ENCODE data around the gene SLC18B1.
"Not testable (repeated sequence)": the region's sequence is repeated elsewhere in the genome, so short reads cannot be mapped to it uniquely, and the experiment has no call there.

The SLC18B1 gene

DNA sequence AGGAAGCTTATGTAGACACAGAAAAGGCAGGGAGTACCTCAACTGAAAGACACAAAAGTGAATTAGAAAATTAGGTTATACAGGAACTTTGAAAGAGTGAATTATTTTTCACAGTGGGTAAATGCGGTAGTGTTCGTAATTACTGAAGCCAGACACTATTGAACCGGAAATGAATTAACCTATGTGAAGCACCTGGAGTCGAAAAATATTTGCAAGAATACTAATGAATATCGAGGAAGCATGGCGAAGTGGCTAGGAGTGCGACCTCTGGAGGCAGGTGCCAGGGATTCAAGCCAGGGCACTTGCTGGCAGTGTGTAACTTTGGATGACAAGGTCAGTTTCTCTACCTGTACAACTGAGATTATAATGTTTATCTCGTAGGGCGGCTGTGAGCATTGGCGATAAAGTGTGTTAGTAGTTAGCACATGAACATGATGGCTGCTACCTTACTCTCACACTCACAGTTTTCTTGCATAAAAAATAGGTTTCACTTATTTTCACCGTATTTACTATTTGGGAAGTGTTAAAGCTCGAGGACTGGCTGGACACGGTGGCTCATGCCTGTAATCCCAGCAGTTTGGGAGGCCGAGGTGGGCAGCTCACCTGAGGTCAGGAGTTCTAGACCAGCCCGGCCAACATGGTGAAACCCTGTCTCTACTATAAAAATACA is 567 bp upstream of the SLC18B1 start:
- DNase-seq (ENCODE audit: low spot score): peak; percentile 87

DNA sequence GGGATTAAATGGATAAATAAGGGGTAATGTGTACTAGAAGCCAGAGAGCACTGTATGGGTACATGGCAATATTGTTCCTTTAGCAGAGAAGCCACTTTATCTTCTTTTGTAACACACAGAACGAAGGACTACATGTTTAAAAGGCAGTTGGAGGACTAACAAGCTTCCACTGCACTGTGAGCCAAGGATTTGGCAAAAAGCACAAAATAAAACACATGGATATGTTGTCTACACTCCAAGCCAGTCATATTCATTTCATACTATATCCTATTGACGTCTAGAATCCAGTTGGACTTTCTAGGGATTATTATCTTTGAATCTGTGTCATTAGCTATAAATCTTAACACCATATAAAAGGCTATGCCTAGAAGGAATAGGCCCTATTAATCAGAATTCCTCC is 3.0 kb downstream of the SLC18B1 start:
- no peak for DNase-seq (ENCODE audit: low spot score)

DNA sequence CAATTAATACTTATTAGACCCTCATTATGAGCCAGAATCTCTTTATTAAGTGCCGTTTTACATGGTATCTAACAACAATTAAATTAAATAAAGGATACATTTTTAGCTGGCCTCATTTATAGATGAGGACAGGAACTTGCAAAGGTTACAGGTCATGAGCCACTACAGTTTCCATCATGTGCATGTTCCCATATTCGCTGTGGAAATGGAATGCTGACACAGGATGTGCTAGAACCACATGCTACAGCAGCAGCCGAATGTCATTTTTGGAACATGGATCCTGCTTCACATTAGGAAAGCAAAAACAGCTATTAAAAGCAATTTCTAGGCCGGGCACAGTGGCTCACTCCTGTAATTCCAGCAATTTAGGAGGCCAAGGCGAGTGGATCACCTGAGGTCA is 5.9 kb downstream of the SLC18B1 start:
- no peak for DNase-seq (ENCODE audit: low spot score)

DNA sequence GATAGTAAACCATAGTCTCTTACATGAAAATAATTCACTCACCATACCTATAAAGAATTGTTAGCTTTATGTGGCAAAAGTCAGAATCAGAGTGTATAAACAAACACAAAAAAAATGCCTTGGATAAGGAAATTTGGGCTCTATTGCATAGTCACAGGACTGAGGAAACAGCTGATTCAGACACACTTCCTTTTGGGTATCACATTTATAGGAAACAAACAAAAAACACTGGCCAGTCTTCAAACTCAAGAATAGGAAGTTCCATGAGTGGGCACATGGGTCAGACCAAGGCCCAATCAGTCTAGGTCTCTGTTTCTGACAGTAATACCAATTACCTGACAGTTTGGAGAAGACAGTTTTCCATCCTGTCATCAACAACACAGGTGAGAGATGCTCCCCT is 8.0 kb downstream of the SLC18B1 start:
- DNase-seq (ENCODE audit: low spot score): no peak

DNA sequence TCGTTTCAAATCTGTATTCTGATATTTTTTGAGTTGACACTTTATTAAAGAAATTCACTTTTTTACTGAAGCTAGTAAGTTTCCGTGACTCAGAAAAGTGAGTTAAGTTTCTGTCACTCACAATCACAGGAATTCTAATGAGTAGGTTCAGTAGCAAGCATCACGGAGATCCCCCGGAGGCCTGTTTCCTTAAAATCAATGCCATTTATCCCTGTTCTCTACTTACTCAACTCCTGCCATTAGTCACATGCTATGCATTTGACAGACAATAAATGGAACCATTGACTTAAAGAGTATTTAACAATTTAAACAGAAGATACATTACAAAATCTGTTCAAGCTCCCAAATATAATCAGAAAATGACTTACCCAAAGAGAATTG is 9.1 kb downstream of the SLC18B1 start:
- DNase-seq (ENCODE audit: low spot score): no peak

DNA sequence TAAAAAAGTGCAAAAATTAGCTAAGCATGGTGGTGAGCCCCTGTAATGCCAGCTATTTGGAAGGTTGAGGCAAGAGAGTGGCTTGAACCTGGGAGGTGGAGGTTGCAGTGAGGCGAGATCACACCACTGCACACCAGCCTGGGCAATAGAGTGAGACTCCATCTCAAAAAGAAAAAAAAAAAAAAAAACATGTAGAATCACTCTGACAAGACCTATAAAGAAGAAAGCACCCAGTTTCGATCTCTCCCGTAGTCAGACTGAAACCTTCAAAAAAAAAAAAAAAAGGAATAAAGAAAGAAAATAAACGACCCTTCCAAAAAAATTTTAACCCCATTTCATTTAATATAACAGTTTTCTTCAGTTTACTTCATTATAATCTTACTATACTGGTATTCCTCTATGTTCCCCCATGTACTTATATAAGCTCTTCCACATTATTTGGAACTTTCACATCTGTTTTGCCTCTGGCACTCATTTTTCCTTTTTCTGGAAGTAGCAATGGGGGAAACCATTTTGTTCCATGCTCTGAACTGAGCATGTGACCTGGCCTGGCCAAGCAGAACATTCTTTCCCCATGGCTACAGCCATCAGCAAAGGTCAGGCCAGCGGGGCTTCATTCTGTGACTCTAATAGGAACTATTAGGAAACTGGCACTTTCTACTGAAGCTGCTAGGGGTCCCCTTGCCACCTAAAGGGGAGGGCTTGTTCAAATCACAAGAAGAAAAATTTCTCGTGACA is 9.6 kb downstream of the SLC18B1 start:
- no peak for DNase-seq (ENCODE audit: low spot score)

DNA sequence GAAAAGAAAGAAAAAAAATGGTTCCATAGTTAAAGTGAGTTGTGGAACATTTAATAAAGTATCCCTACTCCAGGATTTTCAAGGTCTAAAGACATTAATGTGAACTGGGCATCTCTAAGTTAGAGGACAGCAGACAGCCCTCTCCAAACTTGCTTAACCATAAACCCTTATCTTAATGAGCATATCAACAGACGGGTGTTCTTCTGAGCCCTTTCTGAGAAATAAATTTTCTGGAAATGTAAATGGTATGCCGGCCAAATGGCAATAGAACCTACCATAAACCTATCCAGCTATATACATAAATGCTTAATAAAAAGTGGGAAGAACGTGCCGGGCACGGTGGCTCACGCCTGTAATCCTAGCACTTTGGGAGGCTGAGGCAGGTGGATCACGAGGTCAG is 12.5 kb downstream of the SLC18B1 start:
- DNase-seq (ENCODE audit: low spot score): no peak

DNA sequence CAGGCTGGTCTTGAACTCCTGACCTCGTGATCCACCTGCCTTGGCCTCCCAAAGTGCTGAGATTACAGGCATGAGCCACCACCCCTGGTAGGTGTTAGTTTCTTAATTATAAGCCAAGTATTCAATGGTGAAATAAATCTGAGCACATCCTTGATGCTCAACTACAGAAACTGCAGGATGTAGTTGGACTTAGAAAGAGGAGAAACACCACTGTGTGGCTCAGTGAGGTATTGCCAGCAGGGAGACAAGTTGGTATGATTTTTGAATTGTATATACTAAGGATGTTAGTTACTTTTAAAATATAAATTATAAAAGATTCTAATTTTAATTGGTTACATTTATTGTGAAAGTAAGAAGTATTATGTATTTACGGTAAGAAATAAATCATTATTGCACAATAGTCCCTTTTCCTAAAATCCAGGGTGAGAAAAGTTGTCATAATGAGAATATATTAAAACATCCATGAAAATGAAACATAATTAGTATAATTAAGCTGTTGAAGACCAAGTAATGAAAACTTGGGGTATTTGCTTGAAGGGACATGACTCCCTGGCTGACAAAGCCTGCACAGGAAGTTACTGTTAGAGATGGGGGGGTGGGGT is 17.6 kb downstream of the SLC18B1 start:
- no peak for DNase-seq (ENCODE audit: low spot score)

DNA sequence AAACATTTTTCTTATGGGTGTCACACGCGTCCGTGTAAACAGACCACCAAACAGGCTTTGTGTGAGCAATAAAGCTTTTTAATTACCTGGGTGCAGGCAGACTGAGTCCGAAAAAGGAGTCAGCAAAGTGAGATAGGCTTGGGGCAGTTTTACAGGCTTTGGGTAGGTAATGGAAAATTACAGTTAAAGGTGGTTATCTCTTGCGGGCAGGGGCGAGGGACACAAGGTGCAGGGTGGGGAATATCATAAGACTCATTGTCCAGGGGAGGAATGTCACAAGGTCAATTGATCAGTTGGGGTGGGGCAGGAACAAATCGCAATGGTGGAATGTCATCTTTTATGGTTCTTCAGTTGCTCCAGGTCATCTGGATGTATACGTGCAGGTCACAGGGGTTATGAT is 20.6 kb downstream of the SLC18B1 start:
- DNase-seq (ENCODE audit: low spot score): not testable (repeated sequence)

DNA sequence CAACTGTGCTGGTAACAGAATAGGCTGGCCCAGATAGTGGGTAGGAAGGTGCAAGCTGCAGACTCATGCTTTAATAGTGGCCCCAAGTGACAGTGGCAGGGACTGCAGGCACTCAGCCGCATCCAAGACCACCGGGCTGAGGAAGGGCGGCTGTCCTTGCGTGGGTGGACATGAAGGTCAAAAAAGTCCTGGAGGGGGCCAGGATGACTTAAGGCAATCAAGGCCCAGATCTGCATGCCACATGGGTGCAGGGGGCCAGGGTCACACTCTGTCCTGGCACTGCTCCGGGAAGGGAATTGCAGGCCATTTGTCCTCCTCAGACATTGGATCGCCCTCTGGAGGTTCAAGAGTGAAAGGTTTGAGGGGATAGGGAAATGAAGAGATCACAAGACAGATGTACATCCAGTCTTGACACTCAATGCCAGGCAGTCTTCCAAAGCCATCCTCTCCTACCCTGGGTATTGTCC is 30.4 kb downstream of the SLC18B1 start:
- DNase-seq (ENCODE audit: low spot score): peak; percentile 11

DNA sequence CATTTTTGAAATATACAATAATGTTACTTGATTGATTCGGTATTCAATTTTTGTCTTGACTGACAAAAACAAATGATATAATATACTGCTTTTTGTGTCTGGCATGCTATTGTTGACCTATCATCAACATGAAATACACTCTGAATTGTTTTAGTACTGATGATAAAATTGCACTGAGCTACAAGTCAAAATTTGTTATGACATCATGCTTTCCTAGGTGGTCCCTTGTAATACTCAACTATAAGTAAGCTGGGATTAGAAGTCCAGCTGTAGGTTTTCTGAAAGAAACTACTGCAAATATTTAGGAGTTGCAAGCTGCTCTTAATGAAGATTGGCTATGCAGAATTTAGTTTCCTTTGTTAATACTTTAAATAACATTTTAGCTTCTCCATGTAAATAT is 32.9 kb downstream of the SLC18B1 start:
- DNase-seq (ENCODE audit: low spot score): no peak

DNA sequence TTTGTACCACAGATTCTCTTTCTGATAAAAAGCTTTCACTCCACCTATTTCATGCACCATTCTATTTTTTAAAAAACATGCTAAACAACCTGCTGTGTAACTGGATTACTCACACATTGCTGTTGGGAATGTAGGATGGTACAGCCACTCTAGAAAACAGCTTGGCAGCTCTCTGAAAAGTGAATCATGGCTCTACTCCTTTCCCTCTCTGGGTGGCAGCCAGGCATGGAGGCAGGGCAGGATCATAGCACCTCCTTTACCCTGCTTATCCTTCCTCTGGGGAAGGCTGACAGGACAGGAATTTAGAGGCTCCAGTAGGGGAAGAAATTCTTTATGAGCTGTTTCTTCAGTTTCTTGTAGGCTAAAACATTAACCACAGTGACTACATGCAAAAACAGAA is 34.1 kb downstream of the SLC18B1 start:
- peak; percentile 27 for DNase-seq (ENCODE audit: low spot score)

DNA sequence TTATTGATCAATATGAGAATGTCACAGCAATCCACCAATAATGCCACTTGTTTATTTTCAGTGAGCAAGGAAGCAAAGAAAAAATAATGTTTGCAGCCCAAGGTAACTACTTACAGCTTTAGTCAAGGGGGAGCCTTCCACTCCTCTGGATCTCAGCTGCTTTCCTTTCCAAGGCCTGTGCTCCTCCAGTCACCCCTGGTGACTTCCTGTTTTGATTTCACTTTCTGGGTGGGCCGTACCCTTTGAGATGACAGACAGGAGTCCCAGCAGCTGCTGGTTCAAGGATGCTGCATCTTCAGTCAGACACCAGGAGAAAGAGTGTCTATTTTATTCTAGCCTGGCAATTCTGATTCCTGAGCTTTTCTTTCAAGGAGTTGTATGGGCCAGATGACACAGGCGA is 35.2 kb downstream of the SLC18B1 start:
- DNase-seq (ENCODE audit: low spot score): no peak

DNA sequence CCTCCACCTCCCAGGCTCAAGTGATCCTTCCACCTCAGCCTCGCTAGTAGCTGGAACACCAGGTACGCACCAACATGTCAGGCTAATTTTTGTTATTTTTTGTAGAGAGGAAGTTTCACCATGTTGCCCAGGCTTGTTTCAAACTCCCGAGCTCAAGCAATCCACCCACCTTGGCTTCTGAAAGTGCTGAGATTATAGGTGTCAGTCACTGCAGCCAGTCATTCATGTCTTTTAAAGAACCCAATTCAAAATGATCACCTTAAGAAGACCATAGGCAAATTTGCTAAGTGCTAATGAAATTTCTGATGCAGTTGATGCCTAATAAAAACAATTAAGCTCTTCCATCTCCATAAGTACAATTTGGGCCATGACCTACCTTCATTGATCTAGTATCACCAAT is 38.2 kb downstream of the SLC18B1 start:
- DNase-seq (ENCODE audit: low spot score): no peak

DNA sequence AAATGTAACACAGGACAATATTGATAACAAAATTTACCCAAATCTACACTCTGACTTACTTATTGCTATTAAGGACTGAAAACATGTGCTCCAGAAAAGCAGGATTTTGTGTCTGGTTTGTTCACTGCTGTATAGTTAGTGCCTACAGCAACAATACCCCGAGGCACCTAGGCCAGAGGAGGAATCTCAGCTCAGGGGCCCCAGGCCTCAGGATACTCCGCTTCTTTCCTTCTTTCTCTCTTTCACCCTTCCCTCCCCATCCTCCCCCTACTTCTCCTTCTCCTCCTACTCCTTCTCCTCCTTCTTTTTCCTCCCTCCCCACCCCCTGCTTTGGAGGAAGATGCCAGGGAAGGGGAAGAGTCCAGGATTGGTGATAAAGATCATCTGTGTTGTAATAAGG is 39.7 kb downstream of the SLC18B1 start:
- DNase-seq (ENCODE audit: low spot score): no peak

DNA sequence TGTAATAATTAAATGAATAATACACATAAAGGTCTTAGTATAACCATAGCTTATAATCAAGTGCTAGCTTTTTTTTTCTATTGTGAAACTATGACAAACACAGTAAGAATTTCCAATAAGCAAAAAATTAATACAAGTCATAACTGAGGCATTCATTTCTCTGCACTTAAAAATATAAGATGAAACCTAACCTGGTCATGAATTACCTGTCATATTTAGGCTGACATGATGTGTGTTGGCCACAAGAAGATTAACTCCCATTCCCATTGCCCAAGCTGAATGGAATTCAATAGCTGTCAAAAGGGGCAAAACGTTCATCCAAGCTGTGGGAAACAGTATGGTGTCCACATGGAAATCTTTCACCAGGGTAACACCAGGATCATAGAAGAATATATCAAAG is 46.2 kb downstream of the SLC18B1 start:
- DNase-seq (ENCODE audit: low spot score): no peak

DNA sequence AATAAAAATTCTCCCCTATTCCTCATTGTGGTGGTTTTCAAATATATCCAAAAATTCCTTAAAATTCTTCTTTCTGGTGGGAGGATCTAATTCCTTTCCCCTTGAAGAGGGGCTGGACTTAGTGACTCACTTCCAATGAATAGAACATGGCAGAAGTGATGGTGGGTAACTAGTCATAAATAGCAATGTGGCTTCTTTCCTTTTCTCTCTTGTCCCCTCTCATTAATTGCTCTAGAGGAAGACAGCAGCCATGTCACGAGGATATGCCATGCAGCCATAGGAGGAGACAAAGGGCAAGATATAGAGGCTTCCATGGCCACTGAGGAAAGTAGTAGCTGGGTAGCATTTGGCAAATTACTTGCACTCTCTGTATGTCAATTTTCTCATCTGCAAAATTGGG is 46.6 kb downstream of the SLC18B1 start:
- DNase-seq (ENCODE audit: low spot score): no peak

DNA sequence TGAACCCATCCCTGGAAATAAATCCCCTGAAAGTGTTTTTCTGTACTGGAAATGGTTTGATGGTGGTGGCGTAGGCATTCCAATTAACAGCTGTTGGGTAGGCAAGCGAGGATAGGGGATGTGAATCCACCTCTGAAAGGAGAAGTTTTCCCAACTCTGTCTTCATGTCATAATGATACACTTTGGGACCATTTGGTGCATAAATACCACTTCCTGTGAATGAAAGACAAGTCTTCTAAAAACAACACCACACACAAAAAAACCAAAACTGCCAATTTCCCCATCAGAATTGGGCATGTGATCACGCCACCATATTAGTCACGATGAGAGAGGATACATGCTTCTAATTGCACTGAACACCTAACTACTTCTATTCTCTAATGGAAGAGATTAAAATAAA is 47.1 kb downstream of the SLC18B1 start:
- no peak for DNase-seq (ENCODE audit: low spot score)

DNA sequence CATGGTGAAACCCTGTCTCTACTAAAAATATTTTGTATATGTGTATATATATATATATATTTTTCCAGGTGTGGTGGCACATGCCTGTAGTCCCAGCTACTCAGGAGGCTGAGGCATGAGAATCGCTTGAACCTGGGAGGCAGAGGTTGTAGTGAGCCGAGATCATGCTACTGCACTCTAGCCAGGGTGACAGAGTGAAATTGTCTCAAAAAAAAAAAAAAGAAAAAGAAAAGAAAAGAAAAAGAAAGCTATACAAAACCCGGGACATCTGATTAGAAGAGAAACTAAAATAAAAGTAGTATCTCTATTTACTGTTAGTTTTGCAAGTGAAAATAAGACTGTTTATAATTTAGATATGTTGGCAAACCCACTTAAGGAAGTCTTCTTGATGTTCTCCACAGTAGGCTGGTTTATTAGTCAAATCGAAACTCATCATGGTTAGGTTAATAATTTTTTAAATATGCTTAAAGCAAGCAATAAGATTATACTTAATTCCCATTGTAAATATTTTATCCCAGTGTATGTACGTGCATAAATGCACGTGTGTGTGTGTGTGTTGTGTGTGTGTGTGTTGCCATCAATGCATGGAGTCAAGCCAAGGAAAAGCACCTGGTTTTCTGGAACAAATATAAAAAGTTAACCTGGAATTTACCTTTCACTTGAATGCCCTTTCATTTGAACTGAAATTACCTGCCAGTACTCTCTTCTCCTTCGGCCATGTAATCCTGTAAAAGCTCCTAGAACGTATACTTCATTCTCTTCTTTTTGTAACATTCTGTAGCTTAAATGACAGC is 47.8 kb downstream of the SLC18B1 start:
- DNase-seq (ENCODE audit: low spot score): no peak

DNA sequence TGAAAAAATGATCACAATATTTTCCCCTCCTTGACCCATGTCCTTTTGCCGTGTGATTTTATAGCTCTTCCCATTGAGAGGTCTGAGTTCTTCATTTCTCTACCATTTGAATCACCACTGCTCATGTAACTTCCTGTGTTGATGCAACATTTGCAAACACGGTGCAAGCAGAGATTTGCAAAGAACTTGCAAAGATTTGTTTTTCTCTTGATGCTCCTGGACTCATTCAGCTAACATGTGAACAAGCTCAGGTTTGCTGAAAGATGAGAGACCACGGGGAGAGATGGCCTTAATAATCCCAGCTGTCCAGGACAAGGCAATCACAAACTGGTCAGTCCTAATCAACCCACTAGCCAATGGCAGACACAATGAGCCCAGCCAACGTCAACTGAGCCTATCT is 49.3 kb downstream of the SLC18B1 start:
- no peak for DNase-seq (ENCODE audit: low spot score)

DNA sequence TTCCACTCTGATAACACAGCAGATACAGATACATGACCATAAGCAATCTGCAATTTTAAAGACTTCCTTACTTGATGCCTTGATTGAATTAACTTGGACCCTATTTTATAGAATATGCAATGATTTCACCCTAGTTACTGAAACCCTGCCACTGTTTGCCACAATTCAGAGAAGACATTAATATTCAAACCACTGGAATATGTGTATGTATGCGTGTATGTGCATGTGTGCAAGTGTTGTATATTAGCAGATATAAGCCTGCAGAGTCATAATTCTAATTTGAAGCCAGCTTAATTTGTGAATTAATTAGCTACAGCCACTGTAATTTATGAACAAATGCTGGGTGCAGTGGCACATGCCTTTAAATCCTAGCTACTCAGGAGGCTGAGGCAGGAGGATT is 50.0 kb downstream of the SLC18B1 start:
- no peak for DNase-seq (ENCODE audit: low spot score)

DNA sequence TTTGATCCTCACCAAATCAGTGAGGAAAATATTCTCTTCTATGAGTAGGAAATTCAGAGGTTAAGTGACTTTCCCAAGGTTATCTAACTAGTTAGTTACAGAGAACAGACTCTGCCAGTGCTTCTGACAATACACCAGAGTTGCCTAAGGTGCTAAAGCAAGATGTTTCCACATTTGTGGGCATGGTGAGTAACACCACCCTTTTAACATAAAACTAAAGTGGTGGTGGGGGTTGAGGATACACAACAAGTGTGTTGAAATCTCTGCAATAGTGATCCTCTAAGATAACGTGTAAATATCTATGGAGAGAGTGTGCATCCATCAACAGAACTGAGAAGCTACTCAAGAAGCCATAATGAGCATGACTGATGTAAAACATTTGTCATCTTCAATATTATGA is 52.4 kb downstream of the SLC18B1 start:
- no peak for DNase-seq (ENCODE audit: low spot score)

DNA sequence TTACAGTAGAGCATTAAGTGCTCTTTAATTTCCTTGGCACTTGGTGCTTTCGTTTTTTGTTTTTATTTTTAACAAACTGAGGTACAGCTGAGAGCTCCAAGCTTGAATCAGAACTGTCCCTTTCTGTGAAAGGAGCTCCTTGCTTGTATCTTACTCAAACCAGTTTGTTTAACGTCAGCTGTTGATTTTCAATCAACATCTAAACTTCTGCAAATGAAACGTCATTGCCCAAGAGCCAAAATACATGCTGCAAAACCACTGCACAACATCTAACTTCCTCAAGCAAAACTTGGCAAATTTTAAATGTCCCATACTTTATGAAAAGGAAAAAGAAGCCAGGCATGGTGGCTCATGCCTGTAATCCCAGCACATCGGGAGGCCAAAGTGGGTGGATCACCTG is 55.9 kb downstream of the SLC18B1 start:
- no peak for DNase-seq (ENCODE audit: low spot score)

All from LoVo (cell line).